NCI-H2171 (cell line): ENCODE measurements around the gene SCNN1G.

Experiments
- DNase-seq: peaks from one replicate; lab custom pipeline; 2025; lab: John Stamatoyannopoulos, UW

SCNN1G gene

DNA sequence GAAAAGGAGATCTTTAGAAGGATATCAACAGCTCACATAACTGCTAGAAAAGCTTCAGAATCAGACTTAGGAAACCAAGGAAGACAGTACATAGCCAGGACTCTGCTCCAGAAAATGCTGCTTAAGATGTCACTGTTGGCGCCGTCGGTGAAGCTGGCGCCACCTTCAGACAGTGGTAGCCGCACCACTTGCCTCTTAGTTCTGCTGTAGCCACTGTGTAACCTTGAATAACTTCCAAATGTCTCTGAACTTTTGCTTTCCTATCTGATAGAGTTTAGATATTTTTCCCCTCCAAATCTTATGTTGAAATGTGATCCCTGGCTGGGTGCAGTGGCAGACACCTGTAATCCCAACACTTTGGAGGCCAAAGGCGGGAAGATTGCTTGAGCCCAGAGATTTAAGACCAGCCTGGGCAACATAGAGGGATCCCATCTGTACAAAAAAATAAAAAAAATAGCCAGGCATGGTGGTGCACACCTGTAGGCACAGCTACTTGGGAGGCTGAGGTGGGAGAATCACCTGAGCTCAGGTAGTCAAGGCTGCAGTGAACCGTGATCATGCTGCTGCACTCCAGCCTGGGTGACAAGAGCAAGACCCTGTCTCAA lies 27.0 kb upstream of the SCNN1G start:
- DNase-seq: no peak

DNA sequence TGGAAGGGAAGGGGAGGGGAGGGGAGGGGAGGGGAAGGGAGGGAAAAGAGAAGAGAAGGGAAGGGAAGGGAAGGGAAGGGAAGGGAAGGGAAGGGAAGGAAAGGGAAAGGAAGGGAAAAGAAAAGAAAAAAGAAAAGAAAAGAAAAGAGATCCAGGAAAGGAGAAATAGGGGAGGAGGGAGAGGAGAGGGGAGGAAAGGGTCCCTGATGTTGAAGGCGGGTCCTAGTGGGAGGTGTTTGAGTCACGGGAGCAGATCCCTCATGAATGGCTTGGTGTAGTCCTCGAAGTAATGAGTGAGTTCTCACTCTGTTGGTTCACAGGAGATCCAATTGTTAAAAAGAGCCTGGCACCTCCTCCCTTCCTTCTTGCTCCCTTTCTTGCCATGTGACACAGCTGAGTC lies 26.4 kb upstream of the SCNN1G start:
- no peak for DNase-seq

DNA sequence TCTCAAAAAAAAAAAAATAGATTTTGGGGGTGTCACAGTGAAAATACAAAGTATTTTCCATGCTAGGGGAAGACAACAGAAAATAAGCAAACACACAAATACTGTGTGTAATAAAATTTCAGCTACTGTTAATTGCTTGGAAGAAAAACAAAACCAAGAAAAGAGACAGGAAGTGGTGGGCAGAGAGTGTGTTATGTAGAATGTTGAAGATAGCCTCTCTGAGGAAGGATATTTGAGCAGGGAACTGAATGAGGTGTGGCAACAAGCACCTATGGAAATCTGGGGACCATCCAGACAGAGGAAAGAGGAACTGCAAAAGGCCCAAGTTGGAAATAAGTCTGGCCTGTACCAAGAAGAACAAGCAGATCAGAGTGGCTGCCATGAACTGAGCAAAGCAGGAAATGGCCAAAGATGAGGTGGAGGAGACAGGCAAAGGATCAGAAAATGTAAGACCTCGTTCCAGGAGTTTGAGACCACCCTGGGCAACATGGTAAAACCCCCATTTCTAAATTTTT lies 25.5 kb upstream of the SCNN1G start:
- DNase-seq: no peak

DNA sequence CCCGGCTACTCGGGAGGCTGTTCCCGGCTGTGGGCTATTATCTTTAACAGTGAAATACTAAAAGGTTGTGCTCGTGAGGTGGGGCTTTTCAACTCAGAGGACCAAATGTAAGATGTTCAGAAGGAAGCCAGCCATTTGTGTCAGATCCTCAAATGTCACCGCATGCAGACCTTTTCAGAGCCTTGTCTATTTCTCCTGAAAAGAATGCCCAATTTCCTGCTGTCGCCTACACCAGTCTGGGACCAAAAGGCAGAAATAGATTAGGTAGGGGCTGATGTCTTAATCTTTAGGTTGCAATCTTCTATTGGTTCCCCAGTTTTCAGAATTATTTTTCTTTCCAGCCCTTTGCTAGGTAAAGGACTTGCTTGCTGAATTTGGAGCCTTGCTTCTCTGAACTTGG lies 24.4 kb upstream of the SCNN1G start:
- no peak for DNase-seq

DNA sequence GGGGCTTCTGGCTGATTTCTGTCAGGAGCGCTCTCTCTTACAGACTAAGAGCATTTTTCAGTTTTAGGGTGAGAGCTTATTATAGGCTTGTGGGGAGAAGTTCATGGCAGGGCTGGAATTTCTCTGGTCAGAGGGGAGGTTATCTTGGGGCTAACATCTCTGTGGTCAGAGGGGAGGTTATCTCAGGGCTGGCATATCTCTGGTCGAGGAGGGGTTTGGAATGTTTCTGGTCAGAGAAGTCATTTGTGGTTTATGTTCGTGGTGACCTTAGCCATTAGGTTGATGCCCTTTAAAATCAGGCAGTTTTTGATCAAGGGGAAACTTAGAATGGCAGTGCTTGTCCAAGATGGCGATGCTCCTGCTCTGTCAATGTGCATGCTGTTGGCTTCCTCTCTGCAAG lies 22.5 kb upstream of the SCNN1G start:
- DNase-seq: no peak

DNA sequence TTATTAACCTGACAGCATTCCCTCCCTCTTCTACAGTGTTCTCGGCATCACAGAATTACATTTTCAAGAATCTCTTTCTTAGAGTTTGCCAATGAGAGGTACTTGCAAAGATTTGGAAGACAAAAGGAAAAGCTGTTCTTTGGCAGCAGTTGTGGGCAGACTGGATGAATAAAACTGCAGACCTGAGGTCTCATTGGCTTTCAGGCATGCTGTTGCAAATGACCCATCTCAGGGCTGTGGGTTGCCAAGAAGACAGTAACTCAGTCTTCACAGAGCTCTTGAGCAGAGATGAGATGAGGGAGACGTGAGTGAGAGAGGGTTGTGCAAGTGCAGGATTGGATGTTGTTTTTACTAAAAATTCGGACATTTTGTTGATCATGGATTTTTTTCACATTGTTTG lies 22.0 kb upstream of the SCNN1G start:
- DNase-seq: no peak

DNA sequence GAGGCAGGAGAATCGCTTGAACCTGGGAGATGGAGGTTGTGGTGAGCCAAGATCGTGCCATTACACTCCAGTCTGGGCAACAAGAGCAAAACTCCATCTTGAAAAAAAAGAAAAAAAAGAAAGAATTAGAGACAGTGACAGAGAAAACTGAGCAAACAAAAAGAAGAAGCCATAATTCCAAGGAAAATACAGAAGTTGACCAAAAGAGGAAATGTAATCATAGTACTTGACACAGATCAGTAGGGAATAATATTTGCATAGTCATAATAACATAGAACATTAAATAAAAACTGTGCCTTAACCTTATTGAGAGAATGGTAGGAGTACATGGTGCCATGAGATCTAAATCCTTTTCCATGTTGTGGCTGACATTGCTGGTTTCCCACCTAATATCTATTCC lies 18.6 kb upstream of the SCNN1G start:
- no peak for DNase-seq

DNA sequence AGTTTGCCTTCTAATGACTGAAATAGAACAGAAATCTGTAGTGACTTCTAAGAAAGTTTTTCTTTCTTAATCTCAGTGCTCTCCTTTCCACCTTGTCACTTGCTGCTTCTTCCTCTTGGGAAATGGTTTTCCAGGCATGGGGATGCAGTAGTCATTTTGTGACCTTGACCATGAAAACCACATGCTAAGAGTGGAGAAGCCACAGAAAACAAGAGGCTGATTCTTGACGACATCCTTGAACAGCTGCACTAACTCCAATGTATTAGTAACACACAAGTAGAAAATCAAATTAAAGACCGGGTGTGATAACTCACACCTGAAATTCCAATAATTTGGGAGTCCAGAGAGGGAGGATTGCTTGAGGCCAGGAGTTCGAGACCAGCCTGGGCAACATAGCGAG lies 17.8 kb upstream of the SCNN1G start:
- no peak for DNase-seq

DNA sequence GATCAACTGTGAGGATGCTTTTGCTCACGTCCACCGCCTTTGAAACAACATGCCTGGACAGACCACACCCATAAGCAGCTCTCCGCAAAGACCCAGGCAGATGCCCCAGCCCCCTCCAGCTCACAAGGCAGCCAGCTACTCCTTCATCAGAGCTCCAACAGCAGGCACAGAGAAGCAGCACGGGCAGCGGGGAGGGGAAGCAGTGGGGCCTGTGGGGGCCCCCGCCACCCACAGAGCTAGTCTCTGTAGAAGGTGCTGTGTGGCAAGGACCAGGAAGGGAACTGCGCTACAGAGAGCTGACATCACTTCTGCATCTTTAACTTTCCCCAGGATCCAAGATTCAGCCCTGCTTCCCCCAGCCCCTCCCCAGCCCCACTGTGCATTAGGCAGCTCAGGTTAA lies 10.0 kb upstream of the SCNN1G start:
- DNase-seq: no peak

DNA sequence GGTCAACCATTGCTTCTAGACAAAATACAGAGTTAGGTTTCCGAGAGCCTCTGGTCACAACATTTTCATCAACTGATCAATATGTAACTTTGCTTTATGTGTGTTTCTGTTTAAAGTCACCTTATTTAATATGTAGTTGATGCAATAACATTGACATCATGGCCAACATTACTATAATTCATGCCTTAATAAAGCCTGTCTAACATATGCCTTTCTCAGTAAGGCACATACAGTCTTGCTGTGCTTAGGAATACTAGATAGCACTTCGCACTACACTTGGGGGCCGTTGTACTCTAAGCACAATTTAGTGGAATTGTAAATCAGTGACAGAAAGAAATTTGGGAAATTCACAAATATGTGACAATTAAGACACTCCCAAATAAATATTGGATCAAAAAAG lies 9.6 kb upstream of the SCNN1G start:
- no peak for DNase-seq

DNA sequence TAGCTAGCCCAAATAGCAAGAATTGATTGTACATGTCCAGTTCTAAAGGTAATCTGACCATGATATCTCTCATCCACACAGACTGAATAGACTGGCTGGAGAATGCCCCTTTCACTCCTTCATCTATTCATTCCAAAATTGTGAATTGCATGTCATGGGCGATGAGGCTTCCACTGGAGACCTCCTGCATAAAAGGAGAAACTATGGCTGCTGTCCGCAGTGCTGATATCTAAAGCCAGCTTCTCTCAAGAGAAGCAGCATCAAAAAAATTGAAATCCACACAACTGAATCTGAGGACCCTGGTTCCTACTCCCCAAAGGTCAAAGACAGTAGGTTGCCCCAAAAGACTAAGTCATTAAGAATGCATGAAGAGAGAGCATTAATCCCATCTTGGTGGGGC lies 7.9 kb upstream of the SCNN1G start:
- no peak for DNase-seq

DNA sequence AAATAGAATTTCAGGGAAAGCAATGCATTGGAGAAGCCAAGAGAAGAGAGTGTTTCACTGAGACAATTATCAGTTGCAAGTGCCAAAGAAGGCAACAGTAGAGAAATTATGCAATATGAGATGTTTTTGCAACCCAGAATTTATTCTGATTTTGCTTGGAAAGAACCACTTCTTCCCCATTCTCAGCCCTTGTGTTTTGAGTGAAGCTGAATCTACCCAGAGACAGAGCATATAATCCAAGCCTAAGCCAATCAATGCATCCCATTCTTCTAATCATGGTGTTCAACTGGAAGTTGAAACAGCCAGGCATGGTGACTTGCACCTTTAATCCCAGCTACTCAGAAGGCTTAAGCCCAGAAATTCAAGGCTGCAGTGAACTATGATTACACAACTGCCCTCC lies 6.9 kb upstream of the SCNN1G start:
- DNase-seq: no peak

DNA sequence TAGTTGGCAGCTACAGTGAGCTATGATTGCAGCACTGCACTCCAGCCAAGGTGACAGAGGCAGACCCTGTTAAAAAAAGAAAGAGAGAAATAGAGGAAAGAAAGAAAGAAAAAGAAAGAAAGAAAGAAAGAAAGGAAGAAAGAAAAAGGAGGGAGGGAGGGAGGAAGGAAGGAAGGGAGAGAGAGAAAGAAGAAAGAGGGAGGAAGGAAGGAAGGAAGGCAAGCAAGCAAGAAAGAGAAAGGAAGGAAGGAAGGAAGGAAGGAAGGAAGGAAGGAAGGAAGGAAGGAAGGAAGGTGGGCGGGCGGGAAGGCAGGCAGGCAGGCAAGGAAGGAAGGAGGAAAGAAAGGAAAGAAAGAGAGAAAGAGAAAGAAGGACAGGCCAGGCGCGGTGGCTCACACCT lies 1.0 kb upstream of the SCNN1G start:
- no peak for DNase-seq

DNA sequence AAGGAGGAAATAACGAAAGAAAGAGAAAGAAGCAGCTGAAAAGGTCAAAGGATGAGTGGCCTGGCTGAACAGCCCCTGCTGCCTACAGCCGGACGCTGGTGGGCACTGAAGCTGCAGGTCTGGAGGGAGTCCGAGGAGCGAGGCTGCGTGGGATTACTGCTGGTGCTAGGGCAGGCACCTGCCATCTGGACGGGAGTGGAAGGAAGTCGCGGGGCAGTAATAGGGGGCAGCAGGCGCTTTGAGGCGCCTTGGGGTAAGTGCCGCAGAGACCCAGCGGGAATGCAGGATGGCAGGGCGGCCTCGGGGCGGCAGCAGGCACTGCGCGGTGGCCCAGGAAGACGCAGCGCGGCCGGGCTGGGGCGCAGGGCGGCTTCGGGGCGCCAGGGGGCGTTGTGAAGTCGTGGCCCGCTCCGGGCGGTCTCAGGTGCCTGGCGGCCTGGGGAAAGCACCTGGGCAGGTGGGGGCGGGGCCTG lies 303 bp upstream of the SCNN1G start:
- DNase-seq: peak; percentile 90

DNA sequence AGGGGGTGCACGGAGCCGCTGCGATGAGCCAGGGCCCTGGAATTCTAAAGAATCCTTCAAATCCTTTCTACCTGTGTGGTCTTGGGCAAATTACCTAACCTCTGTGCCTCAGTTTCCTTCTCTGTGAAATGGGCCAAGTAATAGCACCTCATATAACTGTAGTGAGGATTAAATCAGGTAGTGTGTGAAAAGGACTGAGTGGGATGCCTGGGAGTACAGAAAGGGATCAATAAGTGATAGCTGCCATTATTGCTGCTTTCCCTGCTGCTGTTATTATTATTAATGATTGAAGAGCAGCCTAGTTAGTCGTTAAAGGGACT lies 958 bp downstream of the SCNN1G start:
- no peak for DNase-seq

DNA sequence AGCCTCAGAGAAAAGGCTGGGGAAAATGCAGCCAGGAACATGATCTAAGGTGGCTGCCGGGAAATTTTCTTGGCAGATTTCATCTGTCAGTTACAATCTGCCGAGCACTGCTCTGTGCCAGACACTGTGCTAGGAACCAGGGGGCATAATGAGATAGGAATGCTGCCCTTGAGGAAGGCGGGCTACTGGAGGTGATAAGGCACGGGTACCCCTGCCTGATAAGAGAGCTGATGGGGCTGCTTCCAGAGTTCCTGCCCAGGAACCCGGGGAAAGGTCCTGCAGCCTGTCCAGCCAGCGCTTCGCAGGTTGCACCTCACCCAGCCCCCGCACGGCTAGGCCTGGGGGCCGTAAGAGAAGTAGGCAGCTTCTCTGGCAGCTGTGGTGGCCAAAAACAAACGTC lies 3.1 kb downstream of the SCNN1G start:
- no peak for DNase-seq

DNA sequence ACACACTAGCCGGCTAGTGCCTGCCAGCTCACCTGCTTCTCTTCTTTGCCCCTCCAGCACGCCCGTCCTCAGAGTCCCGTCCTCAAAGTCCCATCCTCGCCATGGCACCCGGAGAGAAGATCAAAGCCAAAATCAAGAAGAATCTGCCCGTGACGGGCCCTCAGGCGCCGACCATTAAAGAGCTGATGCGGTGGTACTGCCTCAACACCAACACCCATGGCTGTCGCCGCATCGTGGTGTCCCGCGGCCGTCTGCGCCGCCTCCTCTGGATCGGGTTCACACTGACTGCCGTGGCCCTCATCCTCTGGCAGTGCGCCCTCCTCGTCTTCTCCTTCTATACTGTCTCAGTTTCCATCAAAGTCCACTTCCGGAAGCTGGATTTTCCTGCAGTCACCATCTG lies 3.6 kb downstream of the SCNN1G start:
- DNase-seq: no peak

DNA sequence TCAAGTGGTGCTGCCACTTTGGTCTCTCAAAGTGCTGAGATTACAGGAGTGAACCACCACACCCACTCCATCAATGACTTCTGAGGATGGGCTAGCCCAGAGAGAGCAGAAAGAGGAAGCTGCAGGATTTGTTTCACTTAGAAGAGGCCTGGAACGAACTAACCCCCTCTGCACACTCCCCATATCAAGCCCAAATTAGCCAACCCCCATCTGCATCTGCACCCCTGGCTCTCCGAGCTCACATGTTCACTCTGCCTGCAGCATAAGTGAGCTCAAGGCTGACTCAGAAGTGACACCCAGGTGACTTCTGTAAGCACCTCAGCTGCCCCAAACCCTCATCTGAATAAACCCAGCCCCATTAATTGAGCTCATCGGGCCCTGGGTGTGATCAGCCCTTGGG lies 4.8 kb downstream of the SCNN1G start:
- DNase-seq: no peak

DNA sequence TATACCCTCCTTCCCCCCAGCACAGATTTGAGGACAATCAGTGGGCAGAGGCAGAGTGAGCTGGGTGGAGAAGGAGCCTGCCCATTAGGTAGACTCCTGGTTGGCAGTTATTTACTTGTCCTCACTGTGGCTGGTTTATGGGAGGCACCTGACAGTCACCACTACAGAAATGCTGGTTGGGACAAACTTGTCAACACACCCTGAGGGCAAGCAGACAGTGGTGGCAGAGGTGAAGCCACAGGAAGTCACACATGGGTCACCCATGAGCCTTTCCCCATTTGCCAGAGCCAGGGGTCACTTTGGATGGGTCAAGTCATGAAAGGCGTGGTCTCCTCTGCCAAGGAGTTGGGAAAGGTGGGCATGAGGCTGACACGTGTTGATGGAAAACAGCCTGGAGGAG lies 6.4 kb downstream of the SCNN1G start:
- DNase-seq: no peak

DNA sequence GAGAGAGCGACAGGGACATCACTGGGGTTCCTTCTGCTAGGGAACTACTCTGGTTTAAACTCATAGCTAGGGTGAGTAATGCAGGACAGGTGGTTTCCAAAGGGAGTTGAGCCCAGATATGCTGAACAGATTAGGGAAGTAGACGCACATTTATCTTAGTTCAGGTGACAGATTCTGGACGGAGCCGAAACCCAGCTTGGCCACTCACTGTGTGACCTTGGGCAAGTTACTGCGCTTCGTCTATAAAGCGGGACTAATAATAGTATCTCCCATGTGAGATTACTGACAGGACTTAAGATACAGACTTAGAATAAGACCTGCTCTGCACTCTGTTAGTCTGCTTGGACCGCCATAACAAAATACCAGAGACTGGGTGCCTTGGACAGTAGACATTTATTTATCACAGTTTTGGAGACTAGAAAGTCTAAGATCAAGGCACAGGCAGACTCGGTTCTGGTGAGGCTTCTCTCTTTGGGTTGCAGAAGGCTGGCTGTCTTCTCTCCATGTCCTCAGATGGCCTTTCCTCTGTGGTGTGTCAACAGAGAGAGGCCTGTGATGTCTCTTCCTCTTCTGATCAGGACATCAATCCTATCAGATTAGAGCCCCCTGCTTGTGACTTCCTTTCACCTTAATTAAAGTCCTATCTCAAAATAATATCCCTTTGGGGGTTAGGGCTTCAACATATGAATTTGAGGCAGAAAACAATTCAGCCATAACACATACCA lies 12.1 kb downstream of the SCNN1G start:
- DNase-seq: no peak

DNA sequence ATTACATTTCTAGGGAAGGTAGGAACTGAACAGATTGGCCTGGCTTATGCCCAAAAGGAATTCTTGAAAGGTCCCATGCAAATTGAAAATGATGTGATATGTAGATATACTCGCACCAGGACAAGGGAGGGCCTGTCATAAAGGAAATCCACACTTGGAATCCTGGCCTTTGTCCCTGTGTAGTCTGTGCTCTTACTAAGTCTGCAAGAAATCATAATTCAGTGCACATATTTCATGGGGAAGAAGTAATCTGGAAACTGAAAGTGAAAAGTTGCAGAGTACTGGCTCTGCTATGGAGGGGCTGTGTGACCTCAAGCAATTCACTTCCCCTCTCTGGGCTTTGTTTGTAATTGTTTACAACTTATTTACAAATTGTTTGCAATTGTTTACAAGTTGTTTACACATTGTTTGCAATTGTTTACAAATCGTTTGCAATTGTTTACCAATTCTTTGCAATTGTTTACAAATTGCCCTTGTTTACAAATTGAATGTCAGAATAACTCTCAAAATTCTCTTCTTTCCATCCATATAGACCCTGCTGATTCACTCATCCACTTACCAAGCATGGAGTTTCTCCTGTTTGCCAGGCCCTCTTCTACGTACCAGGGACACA lies 12.9 kb downstream of the SCNN1G start:
- no peak for DNase-seq

DNA sequence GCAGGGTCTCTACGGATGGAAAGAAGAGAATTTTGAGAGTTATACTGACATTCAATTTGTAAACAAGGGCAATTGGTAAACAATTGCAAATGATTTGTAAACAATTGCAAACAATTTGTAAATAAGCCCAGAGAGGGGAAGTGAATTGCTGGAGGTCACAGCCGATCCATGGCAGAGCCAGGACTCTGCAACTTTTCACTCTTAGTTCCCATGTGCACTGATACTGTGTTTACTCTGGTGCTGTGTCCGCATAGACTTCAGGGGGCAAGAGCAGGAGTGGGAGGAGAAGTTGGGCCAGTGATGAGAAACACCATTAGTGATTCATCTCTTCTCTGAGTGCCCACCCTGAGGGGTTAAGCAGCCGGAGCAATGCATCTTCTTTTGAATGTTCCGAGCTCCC lies 14.0 kb downstream of the SCNN1G start:
- DNase-seq: no peak

DNA sequence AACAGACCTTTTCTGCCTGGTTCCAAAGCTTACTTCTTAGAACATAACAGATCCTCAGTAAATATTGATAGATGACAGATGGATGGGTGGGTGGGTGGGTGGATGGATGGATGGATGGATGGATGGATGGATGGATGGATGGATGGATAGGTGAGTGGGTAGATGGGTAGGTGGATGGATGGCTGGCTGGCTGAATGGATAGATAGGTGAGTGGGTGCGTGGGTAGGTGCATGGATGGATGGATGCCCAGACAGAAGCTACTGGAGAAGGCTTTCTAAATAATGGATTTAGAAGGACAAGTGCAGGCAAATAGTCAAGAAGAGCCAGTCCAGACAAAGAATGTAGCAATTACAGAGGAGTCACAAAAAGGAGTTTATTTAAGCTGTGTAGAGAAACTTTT lies 19.6 kb downstream of the SCNN1G start:
- DNase-seq: no peak

DNA sequence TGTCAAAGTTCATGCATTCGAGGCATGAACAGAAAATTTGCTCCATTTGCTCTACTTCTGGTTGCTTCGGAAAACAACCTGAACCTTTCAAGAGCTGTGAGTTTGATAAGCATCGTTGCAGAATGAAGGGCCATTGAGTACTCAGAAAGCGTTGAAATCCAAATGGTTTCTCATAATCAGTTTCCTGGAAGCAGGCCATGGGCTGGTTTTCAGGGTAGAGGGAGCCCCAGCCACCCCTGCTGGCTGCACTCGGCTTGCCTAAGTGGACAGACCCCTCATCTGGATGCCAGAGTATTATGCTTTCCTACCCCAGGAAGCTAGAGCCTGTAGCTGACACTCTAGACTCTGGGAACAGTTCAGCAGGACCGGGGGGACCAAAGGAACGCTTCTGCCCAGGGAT lies 24.4 kb downstream of the SCNN1G start:
- no peak for DNase-seq
